ENCODE results near the gene TXNDC9. TPM values are rescaled to one million over a fixed set of nuclear protein-coding genes. Genes with fewer than 3 reads are reported as not detected.
"Not testable (repeated sequence)": the region's sequence is repeated elsewhere in the genome, so short reads cannot be mapped to it uniquely, and the experiment has no call there.

TXNDC9 gene
- total RNA-seq, 1 experiment from 2014 or later = 38.6 TPM

- Histone ChIP-seq H3F3A (ENCODE audit: insufficient read depth, low read depth) (peaks cover 16% of the 10 kb centered on the region), H3K4me3 (peak overlapping the region; percentile 79), H3K9me2 (ENCODE audit: insufficient read depth) (no peaks in the 10 kb centered on the region), H3K79me2 (ENCODE audit: low read depth) (peaks cover 87% of the 10 kb centered on the region), H4K20me1 (ENCODE audit: insufficient read depth) (peaks cover 61% of the 10 kb centered on the region), H3K27me3 (ENCODE audit: insufficient read depth, low read depth) (no peaks in the 10 kb centered on the region), H3K9me3 (ENCODE audit: insufficient read depth, low read depth) (no peaks in the 10 kb centered on the region), H3K27ac (peak overlapping the region; percentile 55), H2AFZ (peak overlapping the region; percentile 96), H3K36me3 (ENCODE audit: low read depth) (peaks cover 21% of the 10 kb centered on the region), H3K4me2 (peak overlapping the region; percentile 97), H3K4me1 (replicated peaks; ENCODE audit: insufficient read depth) (peaks cover 29% of the 10 kb centered on the region)
- ChIA-PET CTCF (interaction anchor here (0.6 to 2.3 kb wide), 3 partner anchors 155 to 1727 kb away, joined by 3 to 12 read pairs (median 5); partner anchors contain the start of genes MITD1 and MRPL30), POLR2A (ENCODE audit: unreplicated experiment) (interaction anchor here (0.5 to 1.6 kb wide), 8 partner anchors 42 to 1387 kb away, joined by 3 to 12 read pairs (median 4); partner anchors contain the start of genes LIPT1, MITD1, MRPL30 and PDCL3)
- intact Hi-C loops (cut with micrococcal nuclease; ENCODE audit: unreplicated experiment) = loop anchor here (1.0 to 10.0 kb wide), 4 partner anchors 154 to 1228 kb away; partner anchors contain the start of genes C2orf15, PDCL3 and REV1
- TF ChIP-seq CTCF (conservative IDR thresholded peaks at IDR 0.05) = no peak
- no peak for TF ChIP-seq EZH2 (IDR thresholded peaks at IDR 0.05; ENCODE audit: low read depth)
- no peak for DNase-seq
- BruUV-seq (replicated peaks) = no TSS peak
Observed at GRCh38 chr2:99336804-99337112, 625 bp upstream of the TXNDC9 start.

GRCh38 chr2:99325384-99325783 lies 10.7 kb downstream of the TXNDC9 start:
- H2AFZ ChIP-seq = no peak overlapping the region
- CTCF ChIA-PET = no interaction called here
- no TSS peak for BruUV-seq (replicated peaks)
- no peak overlapping the region for H3K4me2 ChIP-seq
- H3K27ac ChIP-seq = no peak overlapping the region
- POLR2A ChIA-PET (ENCODE audit: unreplicated experiment) = interaction anchor here (0.6 kb wide), 1 partner anchor 156 kb away, joined by 5 read pairs; no protein-coding TSS in a partner anchor
- H3K9me2 ChIP-seq (ENCODE audit: insufficient read depth) = no peaks in the 10 kb centered on the region
- H3K9me3 ChIP-seq (ENCODE audit: insufficient read depth, low read depth) = no peaks in the 10 kb centered on the region
- peaks cover 2% of the 10 kb centered on the region; the same call in 1 of the 2 replicates for H3K79me2 ChIP-seq (ENCODE audit: low read depth)
- no peaks in the 10 kb centered on the region for H3K4me1 ChIP-seq (replicated peaks; ENCODE audit: insufficient read depth)
- H3F3A ChIP-seq (ENCODE audit: insufficient read depth, low read depth) = peaks cover 13% of the 10 kb centered on the region; the same call in 1 of the 2 replicates
- no peaks in the 10 kb centered on the region for H3K27me3 ChIP-seq (ENCODE audit: insufficient read depth, low read depth)
- intact Hi-C loops (cut with micrococcal nuclease; ENCODE audit: unreplicated experiment) = no loop called here
- H3K36me3 ChIP-seq (ENCODE audit: low read depth) = peaks cover 63% of the 10 kb centered on the region
- peak in 1 of 2 experiments; percentile 19 for DNase-seq
- H3K4me3 ChIP-seq = no peak overlapping the region
- TF ChIP-seq CTCF (conservative IDR thresholded peaks at IDR 0.05) (no peak), EZH2 (IDR thresholded peaks at IDR 0.05; ENCODE audit: low read depth) (no peak)
- H4K20me1 ChIP-seq (ENCODE audit: insufficient read depth) = peaks cover 23% of the 10 kb centered on the region

GRCh38 chr2:99317873-99318200 lies 18.3 kb downstream of the TXNDC9 start:
- POLR2A ChIA-PET (ENCODE audit: unreplicated experiment) = not testable (repeated sequence)

More at GRCh38 chr2:99317873-99318200, 18.3 kb downstream of the TXNDC9 start:
- H3F3A ChIP-seq (ENCODE audit: insufficient read depth, low read depth); H3K27me3 ChIP-seq (ENCODE audit: insufficient read depth, low read depth); H3K9me2 ChIP-seq (ENCODE audit: insufficient read depth); H3K4me2 ChIP-seq; CTCF ChIA-PET; H3K4me3 ChIP-seq; H3K4me1 ChIP-seq (replicated peaks; ENCODE audit: insufficient read depth); H3K9me3 ChIP-seq (ENCODE audit: insufficient read depth, low read depth); H3K79me2 ChIP-seq (ENCODE audit: low read depth); BruUV-seq (replicated peaks); intact Hi-C loops (cut with micrococcal nuclease; ENCODE audit: unreplicated experiment); H2AFZ ChIP-seq; H4K20me1 ChIP-seq (ENCODE audit: insufficient read depth); DNase-seq; H3K27ac ChIP-seq: not testable (repeated sequence)
- peaks cover 42% of the 10 kb centered on the region for H3K36me3 ChIP-seq (ENCODE audit: low read depth)
